Activated CD8-positive, alpha-beta memory T cell treated with anti-CD3 and anti-CD28 coated beads, Interleukin-2, amount 50 U/mL, for 24 hours (primary cell): ENCODE measurements around the gene AHCYL2.
"Not testable (repeated sequence)": the region's sequence is repeated elsewhere in the genome, so short reads cannot be mapped to it uniquely, and the experiment has no call there.

Experiments
- DNase-seq: peaks from one replicate; pipeline ENCODE4 v3.0.0-alpha.2; 2020; ENCODE audit errors: extremely low read depth

The AHCYL2 gene

DNA sequence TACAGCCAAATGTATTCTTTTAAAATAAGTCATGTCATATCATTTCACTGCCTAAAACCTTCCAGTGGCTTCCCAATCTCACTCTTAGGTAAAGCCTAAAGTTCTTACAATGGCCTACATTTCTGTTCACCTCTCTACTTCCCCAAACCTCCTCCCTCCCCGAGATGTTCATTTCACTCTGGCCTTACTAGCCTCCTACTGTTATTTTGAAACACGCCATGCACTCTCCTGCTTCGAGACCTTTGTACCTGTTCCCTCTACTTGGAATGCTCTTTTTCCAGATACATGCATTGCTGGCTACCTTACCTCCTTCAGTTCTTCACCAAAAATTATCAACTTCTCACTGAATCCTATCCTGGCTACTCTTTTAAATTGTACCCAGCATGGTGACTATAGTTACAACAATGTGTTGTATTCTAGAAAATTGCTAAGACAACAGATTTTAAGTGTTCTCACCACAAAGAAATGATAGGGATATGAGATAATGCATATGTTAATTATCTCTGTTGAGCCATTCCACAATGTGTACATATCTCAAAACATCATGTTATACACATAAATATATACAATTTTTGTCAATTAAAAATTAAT, 158.8 kb downstream of the AHCYL2 start:
- no peak for DNase-seq

DNA sequence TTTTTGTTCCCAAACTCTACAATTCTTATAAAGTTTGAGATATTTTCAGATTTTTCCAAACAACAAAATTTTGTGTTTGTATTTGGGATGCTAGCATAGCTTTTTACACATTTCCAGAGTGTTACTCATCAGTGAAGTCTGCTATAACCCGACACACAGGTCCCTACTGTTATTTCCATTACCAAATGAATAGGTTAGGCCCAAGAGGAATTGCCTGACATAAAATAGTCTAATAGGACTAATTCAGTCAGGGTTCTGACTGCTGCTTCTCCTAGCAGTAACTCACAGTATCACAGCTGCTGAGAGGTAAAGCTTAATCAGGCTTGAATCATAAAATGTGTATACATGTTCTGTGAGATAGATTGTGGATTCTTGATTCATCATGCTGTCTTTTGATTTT, 160.3 kb downstream of the AHCYL2 start:
- DNase-seq = no peak

DNA sequence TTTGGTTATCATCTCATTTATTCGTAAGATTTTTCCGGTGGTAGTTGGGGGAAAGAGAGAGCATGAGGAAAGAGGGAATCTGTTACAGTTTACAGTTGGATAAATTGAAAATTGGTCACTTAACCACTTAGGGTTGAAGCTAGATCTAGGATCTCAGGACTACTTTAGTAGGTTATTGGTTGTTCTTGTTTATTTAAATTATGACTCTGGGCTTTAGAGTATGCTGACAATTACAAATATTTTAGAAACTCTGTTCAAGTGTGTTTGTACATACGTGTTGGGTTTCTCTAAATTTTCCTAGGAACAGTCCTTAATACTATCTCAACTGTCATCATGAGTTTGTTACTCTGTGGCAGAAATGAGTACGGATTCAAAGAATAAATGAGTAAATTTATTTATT, 160.8 kb downstream of the AHCYL2 start:
- no peak for DNase-seq

DNA sequence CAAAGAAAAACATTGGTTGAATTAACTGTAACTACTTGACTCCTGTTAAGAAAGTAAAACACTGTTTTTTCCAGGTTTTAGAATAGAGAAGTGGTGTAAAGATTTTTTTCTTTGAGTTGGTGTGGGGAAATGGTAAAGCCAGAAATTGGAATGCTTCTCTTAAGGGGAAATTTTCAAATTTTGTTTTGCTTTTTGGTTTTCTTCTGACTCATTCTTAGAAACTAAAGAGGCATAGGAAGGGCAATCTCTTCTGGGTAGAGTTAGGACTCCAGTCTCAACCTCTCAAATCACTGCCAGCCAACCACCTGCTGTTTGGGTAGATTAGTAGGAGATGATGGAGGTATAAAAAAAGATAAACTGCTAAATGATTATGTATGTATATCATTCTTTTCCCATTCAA, 161.7 kb downstream of the AHCYL2 start:
- no peak for DNase-seq

DNA sequence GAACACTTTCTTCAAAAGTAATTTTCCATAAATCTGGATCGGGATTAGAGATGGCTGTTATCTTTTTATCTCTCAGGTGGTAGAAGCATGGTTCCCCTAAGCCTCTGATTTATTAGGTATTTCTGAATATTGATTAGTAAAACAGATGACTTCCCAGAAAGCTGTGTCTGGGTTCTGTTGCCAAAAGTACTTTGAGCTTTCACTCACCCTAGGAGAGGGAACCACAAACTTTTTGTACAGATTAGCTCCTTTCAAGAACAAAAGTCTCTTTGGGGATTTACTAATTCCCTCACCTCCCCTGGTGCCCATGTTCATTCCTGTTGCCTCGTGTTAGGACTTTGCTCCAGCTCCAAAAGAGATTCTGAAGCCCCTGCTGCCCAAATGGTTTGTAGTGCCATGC, 162.7 kb downstream of the AHCYL2 start:
- DNase-seq = no peak

DNA sequence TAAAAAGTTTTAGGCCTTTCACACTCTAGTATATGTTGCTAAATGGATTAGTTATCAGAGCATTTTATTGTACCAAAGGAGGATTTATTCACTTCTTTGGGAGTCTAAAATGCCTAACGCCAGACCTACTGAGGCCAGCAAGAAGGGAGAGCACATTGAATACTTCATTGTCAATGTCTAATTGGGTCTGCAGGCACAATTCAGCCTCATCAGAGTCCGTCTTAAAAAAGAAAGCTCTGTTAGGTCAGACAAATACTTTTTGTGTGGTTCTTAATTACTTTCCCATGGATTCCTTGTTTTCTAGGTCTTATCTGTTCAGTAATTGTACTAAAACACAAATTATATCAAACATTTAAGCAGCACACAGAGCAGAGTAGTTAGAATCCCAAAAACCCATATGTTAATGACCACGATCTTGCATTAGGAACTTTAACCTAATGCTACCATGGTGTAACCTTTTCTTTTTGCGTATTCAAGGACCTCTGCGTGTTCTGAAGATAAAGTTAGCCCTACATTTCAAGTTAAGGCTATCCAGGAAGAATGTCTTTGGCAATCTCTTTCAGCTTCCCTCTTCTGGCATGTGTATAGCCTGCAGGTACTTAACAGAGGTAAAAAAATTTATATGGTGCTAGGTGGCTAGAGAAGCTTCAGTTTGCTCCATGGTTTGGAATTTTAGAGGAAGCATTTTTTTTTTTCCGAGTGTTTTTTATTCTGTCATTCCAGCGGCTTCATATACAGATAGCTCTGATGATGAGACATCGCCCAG, 163.7 kb downstream of the AHCYL2 start:
- no peak for DNase-seq

DNA sequence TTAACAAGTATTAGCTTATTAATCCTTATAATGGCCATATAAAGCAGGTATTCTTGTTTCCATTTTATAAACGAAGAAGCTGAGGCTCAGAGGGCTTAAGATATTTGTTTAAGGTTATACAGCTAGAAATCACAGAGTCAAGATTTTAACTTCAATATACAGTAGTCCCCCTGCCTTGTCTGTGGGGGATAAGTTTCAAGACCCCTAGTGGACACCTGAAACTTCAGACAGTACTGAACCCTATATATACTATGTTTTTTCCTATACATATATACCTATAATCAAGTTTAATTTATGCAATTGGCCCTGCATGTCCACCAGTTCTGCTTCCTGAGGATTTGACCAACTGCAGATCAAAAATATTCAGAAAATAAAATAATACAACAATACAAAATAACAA, 165.0 kb downstream of the AHCYL2 start:
- DNase-seq = no peak

DNA sequence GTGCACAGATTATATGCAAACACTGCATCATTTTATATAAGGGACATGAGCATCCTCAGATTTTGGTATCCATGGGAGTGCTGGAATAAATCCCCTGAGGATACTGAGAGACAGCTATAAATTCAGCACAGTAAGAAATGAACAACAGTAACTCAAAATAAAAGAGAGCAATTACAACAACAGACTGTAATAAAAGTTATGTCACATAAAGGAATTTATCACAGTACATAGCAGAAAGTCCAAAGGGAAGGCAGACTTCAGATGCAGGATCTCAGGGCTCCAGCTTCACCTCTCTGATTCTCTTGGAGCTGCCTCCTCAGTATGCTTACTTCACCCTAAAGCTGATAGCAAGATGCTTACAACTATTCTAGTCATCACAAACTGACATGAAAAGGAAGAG, 165.5 kb downstream of the AHCYL2 start:
- no peak for DNase-seq

DNA sequence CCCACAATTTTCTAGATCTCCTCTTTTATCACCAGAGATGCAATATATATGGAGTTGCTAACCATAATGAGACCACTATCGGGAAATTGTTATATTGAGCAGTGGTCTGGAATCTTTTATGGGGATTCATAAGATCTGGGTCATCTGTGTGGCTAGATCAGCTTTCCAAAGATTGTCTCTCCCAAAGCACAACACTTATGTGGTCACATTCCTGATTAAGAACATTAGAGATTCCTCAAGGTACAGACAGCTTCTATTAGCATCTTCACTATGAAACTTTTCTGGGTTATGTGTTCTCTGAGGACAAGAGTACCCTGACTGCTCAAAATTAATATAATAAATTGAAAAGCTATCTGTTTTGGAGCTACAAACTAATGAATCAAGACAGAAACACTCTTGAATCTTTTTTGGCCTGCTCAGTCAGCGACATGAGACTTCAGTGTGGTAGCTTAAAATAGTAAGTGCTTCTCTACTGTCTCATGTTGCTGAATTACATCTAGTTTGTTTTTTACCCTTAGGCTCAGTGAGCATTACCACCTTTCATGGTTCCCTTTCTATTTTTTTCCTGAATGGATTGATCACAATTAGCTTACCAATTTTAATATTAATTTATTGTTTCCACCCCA, 166.8 kb downstream of the AHCYL2 start:
- DNase-seq = no peak

DNA sequence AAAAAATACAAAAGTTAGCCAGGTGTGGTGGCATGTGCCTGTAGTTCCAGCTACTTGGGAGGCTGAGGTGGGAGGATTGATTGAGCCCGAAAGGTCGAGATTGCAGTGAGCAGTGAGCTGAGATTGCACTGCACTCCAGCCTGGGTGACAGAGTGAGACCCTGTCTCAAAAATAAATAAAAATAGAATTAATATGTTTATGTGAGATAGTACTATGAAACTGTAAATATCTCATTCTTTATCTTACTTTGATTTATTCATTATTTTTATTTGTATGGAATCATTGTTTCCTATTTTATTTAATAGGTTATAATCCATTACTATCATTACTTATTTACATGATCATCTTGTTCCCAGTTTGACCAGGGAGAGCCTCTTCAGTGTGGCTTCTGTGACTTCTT, 168.4 kb downstream of the AHCYL2 start:
- no peak for DNase-seq

DNA sequence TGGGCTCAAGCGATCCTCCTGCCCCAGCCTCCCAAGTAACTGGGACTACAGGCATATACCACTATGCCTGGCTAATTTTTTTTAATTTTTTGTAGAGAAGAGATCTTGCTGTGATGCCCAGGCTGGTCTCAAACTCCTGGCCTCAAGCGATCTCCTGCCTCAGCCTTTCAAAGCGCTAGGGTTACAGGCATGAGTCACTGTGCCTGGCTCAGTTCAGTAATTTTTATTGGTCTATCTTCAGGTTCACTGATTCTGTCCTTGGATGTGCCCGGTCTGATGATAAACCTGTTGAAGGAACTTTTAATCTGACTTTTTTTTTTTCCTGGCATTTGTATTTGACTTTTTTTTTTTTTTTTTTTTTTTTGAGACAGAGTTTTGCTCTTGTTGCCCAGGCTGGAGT, 169.3 kb downstream of the AHCYL2 start:
- no peak for DNase-seq

DNA sequence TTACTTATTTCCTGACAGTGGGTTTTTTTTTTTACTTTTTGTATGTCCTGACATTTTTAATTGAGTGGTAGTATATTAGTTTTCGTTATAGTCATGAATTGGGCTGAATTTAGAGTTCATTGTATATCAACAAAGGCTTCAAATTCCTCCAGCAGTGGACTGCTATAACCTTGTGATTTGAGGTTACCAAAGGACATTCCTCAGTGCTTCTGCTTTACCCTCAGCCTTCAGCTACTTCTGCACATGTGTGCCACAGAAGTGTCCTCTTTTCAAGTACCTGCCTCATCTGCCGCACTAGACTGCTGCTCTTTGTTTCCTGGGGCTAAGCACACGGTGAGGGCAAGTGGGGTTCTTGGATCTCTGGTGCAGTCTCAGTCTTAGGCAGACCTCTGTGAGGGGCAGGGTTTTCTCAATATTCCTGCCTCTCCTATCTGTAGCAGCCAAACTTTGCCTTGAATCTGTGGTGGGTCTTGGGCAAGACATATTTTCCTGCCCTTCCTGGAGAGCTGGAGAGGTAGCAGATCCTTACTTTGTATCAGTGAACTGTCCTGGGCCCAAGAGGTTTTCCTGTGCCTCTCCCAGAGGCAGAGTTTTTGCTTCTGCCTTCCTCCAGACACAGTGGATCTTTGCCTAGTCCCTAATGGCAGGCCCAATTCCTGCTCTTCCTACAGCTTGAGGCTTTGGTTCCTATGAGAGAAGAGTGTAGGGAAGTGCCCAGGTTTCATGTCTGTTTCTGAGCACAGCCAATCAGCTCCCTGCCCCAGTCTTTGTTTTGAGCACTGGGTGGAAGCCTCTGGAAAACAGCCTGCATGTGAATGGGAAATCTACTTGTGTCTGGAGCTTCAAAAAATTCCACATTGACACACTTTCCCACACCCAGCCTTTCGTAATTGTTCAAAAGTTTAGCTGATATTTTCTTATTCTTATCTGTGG, 170.4 kb downstream of the AHCYL2 start:
- DNase-seq = no peak

DNA sequence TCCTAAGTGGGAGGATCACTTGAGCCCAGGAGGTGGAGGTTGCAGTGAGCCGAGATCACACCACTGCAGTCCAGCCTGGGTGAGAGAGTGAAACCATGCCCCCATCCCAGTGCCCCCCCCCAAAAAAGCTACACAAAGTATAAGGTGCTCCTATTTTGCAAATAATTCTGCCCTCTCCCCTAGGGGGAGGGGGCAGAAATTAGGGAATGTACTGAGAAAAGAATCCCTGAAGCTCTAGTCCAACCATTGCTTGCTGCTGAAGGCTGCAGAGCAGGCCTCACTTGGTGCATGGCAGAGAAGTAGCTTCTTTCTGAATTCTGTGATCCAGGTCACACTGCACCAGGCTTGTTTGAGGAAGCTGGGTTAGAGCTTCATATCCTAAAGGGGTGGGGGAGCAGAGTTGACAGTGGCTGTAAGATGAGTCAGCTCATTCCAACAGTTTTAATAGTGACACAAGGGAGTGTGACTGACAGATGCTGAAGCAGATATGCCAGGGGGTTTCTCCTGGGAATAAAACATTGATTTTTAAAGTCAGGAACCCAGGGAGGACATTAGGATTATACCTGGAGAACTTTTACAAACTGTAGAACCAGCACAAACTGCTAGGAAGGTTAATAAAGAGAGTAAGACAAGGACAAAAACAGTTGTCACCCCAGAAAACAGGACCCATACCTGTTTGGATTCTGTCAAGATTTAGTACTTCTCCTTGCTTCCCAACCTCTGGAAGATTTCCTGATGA, 176.6 kb downstream of the AHCYL2 start:
- no peak for DNase-seq

DNA sequence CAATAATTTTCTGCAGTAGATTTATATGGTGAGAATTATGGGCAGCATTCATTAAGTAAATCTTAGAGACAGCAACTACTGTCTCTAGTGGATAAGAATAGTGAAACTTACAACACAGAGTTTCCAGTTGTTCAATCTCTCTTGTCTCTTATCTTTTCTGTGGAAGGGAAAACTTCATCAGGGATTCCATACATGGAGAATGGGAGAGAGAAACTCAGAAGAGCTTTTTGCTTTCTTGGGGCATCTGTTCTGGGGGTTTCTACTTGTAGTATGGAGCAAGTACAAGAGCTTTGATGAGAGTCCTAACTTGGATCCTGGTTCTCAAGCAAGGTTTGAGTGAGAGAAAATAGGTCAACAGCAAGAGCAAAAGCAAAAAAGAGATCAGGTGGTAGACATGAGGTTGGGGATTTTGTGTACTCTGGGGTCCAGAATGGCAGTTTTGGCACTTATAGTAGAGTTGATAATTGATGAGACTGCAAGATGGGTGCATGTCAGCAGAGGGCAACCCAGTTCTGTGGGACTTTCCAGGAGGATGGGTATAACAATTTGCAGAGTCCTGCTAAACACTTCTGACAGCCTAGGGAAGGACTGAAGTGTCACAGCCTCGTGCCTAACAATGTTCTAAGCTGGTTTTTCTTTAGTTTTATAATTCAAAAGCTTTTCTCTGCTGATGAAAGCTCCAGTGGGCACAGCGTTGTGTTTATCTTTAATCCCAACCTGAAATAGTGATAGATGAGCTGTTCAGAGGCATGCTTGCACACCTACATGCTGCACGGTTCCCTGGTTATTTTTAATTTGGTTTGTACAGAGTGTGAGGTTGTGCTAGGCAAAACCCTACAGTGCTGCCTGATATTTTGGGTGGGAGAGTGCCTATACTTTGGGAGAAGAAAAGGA, 177.4 kb downstream of the AHCYL2 start:
- no peak for DNase-seq

DNA sequence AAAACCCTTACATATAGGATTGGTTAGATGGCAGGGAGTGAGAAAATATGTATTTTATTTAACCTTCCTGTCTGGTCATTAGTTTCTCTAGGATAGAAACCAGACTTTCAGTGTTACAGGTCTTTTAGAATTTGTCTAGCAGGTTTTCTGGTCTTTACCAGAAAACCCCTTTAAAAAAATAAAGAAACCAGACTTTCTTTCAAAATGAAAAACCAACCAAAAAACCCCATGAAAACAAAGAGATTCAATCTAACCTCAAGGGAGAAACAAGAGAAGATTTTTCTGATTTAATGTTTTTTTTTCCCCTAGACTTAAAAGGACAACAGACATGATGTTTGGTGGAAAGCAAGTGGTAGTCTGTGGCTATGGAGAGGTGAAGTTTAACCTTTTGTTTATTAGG, 180.7 kb downstream of the AHCYL2 start:
- DNase-seq = no peak

DNA sequence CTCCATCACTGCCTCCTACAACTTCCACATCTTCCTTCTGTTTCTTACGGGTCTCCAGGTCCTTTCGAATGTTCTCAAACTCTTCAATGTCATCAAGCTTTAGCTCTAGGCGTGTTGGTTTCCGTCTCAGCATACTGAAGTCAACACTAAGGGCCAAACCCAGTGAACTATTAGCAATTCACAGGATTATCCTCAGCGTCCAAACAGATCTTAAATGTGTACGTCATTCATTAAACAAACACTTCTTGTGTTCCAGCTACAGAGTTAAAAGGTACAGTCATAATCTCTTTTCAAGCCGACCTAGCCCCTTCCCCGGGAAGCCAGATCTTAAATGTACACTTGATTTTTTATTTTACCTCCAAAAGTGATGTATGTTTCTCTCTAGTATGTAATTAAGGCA, 185.4 kb downstream of the AHCYL2 start:
- not testable (repeated sequence) for DNase-seq

DNA sequence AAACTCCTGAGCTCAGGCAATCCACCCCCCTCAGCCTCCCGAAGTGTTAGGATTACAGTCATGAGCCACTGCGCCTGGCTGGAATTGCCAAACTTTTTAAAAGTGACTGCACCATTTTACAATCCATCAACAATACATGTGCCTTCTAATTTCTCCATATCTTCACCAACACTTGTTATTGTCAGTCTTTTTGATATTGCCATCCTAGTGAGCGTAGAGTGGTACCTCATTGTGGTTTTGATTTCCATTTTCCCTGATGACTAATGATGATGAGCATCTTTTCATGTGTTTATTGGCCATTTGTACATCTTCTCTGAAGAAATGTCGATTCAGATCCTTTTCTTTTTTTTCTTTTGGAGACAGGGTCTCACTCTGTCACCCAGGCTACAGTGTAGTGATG, 187.7 kb downstream of the AHCYL2 start:
- DNase-seq = no peak

DNA sequence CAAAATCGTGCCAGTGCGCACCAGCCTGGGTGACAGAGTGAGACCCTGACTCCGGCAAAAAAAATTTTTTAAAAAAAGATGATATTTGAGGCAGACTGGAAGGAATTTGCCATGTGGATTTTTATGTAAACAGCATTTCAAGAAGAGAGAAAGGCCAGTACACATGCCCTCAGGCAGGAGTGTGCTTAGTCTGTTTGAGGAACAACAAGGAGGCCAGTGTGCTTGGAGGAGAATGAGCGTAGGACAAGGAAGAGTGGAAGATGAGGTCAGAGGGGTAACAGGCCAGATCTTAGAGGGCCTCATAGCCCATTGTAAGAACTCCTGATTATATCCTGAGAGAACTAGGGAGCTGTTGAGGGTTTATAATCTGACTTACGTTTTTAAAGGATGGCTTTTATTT, 192.2 kb downstream of the AHCYL2 start:
- no peak for DNase-seq

DNA sequence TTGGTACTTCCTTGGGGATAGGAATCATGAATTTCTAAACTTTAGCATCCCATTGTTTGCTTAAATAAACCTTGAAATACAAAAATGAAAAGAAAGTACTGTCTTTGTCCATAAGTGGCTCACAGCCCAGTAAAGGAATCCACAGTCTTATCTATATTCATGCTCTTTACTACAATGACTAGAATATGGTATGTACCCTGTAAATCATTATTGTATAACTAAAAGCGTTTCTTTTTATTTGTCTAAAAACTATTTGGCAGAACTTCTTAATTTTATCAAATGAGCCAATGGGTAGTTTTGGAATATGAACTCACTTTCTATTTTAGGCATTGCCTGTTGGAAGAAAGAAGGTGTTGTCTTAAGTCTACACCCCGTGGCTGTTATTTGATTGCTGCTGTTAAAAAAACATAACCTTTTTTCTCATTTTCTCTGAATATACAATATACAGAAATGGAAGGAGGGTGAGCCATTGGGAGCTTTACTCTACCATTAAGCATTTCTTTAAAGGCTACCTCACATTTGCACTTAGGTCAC, 197.0 kb downstream of the AHCYL2 start:
- no peak for DNase-seq

DNA sequence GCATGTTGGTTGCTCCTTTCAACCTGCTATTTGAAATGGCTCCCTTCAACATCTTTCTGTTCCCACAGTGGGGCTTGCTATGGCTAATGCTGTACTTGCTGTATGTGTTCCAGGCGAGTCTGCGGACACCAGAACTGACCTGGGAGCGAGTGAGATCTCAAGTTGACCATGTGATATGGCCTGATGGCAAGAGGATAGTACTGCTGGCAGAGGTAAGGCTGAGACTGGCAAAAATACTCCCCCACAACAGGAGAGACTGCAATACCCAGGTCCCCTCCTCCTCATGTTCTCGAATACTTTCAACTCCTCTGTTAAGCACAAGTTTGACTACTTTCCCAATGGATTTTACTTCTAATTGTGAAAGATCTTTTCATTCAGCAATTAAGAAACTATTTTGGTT, 197.9 kb downstream of the AHCYL2 start:
- DNase-seq = no peak
